Keratinocyte (primary cell): ENCODE measurements around the gene KLK3.

ENCODE experiments used
- EZH2 ChIP-seq: IDR thresholded peaks from one replicate; pipeline ENCODE4 v1.6.1; 2012; ENCODE audit warnings: inconsistent platforms, mild to moderate bottlenecking, low read length, moderate library complexity
- TF ChIP-seq, protein P1 (sequence below), 3 experiments: IDR thresholded peaks in 1 of 3; conservative IDR thresholded peaks in 1 of 3; optimal IDR thresholded peaks in 1 of 3; 2 replicates in 2 of 3; 3 replicates in 1 of 3; pipeline versions ENCODE3 to v1.5.1; 2011; ENCODE audit warnings: low read length in 3 of 3, mild to moderate bottlenecking in 3 of 3, moderate library complexity in 2 of 3, control low read depth in 1 of 3, inconsistent platforms in 1 of 3; ENCODE audit not compliant: insufficient read depth in 2 of 3; ENCODE audit errors: extremely low read depth in 1 of 3

DNA sequence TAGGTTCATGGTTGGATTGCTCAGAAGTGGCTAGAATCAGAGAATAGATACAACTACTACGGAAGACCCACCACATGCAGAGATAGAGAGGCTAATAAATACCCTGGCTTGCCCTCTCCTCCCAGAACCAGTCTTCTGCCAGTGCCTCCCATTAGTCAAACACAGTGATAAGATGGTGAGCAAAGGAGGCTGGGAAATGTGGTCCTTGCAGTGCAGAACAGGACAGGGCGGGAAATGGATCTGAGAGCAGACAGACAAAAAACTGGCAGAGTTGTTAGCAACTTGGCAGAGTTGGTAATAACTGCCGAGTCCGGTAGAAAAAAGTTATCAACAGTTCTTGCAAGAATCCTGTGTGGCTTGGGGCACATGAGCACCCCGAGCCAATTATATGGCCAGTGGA lies 39.8 kb upstream of the KLK3 start:
- TF ChIP-seq, protein P1, sequence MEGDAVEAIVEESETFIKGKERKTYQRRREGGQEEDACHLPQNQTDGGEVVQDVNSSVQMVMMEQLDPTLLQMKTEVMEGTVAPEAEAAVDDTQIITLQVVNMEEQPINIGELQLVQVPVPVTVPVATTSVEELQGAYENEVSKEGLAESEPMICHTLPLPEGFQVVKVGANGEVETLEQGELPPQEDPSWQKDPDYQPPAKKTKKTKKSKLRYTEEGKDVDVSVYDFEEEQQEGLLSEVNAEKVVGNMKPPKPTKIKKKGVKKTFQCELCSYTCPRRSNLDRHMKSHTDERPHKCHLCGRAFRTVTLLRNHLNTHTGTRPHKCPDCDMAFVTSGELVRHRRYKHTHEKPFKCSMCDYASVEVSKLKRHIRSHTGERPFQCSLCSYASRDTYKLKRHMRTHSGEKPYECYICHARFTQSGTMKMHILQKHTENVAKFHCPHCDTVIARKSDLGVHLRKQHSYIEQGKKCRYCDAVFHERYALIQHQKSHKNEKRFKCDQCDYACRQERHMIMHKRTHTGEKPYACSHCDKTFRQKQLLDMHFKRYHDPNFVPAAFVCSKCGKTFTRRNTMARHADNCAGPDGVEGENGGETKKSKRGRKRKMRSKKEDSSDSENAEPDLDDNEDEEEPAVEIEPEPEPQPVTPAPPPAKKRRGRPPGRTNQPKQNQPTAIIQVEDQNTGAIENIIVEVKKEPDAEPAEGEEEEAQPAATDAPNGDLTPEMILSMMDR (optimal IDR thresholded peaks at IDR 0.05 in 1 of 3, IDR thresholded peaks at IDR 0.05 in 1 of 3, conservative IDR thresholded peaks at IDR 0.05 in 1 of 3; ENCODE audit: extremely low read depth in 1 of 3, insufficient read depth in 2 of 3, low read length in 3 of 3) = no peak
- TF ChIP-seq EZH2 = no peak
